HL-60 (cell line): Measurements from ENCODE around the gene ASCC2.

Experiments used
- CTCF ChIP-seq: IDR thresholded peaks from one replicate; pipeline ENCODE4 v1.5.1; 2011; ENCODE audit warnings: low read length, control low read depth, inconsistent platforms; ENCODE audit not compliant: insufficient read depth
- POLR2AphosphoS5 ChIP-seq: IDR thresholded peaks from 2 replicates; pipeline ENCODE4 v1.6.1; 2012; ENCODE audit warnings: low read depth
- REST ChIP-seq: IDR thresholded peaks from 2 replicates; pipeline ENCODE4 v1.6.1; 2012; ENCODE audit warnings: low read depth; ENCODE audit not compliant: insufficient replicate concordance

DNA sequence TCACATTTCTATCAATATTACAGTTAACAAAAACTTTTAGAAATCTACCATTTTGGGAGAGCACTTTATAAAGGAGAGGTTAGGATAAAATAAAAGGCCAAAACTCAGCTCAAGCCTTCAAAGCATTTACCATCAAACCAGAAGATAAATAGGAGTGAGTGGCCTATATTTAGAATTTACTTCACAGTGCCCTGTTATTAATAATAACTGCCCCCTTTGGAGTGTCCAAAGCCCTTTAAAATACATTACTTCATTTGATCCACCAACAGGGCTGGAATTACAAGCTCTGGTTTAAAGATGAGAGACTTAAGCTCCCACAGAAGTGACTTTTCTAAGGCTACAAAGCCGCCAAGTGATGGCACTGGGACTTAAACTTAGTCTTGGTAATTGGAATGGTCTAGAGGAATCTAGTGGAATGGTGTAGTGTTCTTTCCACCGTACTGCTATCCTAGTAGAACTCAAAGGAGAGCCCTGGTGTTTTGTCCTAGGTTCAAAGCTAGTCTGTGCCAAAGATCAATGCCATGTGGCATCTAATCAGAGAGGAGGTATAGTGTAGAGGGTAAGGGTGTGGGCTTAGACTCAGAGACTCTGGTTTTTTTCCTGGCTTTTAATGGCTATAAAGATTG is 23.7 kb upstream of the ASCC2 start:
- TF ChIP-seq CTCF, result no peak
- no peak for TF ChIP-seq POLR2AphosphoS5
- TF ChIP-seq REST, result no peak
